CMK (cell line): ENCODE data around the gene ARSI.

Source experiments
- DNase-seq: peaks from one replicate; pipeline ENCODE4 v3.0.0-alpha.2; 2010; ENCODE audit warnings: low read depth

The ARSI gene

DNA sequence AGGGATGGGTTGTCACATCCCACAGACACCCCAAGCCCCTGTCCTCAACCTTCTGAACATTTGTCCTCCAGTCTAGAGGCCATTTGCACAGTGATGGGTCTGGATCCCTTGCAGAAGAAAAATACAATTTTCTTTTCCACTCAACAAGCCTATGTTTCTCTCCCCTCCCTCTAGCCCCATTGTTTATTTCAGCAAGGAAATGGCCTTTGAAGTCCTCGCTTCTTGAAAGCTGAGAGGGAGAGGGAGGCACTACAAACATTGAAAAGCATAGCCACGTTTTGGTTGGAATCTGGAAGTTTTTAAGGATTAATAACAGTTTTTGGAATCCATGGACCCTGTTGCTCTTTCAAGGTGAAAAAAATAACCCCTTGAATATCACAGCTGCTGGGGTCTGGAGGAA, 24.0 kb upstream of the ARSI start:
- no peak for DNase-seq

DNA sequence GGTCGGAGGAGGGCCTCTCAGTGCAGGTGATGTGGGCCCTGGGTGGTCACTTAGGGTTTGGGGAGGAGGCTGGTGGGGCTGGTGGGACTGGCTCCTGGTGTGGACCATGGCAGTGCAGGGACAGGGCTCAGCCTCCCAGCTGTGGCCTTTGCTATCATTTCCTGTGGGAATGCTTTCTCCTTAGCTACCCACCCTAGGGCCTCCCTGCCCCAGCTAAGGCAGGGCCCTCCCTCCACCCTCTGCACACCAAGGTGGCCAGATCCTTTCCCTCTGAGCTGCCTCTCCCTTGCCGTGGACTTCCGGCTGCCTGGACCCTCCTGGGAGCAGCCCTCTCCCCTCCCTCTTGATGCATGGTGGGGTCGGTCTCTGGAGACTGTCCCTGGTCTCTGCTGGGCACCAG, 22.7 kb upstream of the ARSI start:
- no peak for DNase-seq

DNA sequence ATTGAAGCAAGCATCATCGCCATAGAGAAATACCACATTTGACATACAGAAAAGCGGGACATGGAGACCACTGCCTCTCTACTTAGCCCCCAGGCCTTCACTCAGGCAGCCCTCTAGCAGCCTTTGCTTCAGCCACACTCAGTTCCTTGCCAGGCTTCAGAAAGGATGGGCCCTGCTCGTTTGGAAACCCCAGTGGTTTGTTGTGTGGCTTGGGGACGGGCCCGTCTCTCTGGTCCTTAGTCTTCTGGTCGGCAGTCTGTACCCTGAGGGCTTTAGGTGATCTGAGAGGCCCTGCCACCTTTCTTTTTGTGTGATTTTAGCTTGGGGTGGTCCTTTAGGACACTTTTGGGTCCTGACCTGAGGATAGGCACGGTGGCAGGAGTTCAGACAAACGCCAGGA, 21.1 kb upstream of the ARSI start:
- no peak for DNase-seq

DNA sequence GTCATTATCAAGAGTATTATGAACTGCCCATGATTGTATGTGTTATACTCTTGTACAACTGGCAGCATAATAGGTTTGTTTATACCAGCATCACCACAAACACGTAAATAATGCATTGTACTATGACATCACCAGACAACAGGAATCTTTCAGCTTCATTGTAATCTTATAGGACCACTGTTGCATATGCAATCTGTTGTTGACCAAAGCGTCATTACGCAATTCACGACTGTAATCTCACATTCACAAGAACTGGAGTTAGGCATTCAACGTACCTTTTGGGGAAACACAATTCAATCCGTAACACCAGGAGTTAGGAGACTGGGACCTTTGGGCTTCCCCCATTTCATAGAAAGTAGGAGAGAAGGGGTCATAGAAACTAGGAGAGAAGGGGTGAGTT, 20.4 kb upstream of the ARSI start:
- no peak for DNase-seq

DNA sequence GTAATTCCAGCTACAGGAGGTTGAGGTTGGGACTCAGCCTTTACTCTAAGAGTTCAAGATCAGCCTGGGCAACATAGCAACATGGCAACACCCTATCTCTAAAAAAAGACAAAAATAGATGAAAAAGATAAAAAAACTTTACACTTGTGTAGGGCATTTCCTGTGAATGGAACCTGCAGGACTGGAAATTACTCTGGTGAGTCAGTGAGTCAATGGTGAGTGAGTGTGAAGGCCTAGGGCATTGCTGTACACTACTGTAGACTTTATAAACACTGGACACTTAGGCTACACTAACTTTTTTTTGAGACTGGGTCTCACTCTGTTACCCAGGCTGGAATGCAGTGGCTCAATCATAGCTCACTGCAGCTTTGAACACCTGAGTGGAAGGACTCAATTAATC, 19.5 kb upstream of the ARSI start:
- no peak for DNase-seq

DNA sequence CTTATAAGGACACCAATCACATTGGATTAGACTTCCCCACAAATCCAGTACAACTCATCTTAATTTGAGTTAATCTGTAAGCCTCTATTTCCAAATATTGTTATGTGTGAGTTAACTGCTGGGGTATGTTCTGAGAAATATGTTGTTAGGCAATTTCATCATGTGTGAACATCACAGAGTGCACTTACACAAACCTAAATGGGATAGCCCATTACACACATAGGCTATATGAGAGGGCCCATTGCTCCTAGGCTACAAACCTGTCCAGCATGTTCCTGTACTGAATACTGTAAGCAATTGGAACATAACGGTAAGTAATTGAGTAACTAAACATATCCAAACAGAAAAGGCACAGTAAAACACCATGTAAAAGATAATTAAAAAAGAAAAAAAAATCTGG, 19.1 kb upstream of the ARSI start:
- no peak for DNase-seq

DNA sequence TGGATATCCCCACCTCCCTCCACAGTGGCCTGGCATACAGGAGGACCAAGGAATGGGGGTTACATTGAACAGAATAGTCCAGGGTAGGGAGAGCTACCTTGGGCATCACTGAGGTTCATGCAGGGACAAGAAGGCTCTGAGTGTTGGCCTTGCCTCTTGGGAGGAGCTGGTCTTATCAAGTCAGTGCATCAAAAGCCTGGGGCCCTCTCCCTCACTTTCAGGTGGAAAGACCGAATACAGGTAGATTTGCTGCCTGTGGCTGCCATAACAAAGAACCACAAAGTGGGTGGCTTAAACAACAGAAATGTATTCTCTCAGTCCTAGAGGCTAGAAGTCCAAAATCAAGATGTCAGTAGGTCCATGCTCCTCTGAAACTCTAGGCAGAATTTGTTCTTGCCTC, 18.5 kb upstream of the ARSI start:
- no peak for DNase-seq

DNA sequence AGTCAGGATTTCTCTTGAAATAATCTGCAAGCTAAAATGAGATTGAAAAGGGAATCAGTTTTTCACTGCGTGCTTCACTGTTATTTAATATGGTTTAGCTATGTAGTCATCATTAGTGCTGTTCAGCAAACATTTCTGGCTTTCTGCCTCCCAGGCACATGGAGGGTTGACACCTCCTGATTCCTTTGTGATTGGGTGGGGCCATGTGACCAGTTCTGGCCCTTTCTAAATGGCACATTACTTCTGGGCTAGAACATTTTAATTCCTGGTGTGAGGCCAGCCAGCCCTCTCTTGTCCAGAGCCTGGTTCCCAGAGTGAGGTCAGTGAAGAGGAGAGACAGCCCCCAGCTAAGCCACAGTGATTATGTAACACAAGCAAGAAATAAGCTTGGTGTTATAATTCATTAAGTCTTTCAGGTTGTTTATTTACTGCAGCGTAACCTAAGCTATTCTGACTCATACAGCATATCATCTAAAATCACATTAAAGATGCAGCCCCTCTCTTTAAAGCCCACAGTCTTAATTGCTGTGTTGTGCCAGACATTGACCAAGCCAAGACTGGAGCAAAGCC, 17.4 kb upstream of the ARSI start:
- no peak for DNase-seq

DNA sequence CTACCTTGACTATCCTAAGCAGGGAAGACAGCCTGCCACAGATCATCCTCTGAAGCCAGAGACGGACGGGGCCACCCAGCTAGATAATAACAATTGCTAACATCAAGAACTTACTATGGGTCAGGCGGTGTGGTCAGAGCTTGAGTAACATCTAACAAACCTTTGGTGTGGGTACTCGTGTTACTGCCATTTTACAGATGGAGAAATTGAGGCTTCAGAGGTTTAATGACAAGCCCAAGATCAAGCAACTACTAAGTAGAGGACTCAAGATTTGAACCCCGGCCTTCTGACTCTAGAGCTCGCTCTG, 16.7 kb upstream of the ARSI start:
- DNase-seq: no peak

DNA sequence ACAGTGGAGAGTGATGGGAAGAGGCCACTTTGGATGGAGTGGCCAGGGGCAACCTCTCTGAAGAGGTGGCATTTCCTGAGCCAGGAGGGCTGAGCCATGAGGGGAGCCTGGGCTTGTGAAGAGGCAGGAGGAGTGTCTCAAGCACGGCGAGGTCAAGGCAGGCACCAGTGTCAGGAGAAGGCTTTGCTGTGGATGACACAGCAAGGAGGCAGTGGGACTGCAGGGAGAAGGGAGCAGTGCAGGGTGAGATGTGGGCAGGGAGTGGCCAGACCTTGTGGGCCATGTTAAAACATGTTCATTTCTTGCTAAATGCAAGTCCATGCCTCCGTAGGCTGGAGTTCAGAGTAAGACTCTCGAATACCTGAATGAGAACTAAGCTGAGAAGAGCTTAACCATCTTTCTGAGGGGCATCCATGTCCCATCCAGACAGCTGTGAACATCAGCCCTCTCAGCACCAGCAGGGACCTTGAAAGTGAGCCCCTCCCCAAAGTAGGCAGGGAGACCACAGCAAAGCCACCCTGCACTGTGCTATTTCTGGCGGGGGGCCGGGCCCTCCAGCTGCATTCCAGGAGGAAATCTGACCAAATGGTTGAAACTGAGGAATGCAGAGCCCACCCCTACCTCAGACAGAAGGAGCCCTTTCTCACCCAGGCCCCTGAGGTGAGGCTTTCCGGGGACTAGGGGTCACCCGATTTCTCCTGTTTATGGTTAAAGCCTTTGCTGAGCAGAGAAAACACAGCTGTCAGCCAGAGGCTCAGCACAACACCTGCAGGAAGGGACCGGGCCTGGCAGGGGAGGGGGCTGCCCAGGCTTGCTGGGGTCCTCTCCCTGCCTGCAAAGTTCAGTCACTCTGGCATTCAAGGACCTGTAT, 16.1 kb upstream of the ARSI start:
- no peak for DNase-seq

DNA sequence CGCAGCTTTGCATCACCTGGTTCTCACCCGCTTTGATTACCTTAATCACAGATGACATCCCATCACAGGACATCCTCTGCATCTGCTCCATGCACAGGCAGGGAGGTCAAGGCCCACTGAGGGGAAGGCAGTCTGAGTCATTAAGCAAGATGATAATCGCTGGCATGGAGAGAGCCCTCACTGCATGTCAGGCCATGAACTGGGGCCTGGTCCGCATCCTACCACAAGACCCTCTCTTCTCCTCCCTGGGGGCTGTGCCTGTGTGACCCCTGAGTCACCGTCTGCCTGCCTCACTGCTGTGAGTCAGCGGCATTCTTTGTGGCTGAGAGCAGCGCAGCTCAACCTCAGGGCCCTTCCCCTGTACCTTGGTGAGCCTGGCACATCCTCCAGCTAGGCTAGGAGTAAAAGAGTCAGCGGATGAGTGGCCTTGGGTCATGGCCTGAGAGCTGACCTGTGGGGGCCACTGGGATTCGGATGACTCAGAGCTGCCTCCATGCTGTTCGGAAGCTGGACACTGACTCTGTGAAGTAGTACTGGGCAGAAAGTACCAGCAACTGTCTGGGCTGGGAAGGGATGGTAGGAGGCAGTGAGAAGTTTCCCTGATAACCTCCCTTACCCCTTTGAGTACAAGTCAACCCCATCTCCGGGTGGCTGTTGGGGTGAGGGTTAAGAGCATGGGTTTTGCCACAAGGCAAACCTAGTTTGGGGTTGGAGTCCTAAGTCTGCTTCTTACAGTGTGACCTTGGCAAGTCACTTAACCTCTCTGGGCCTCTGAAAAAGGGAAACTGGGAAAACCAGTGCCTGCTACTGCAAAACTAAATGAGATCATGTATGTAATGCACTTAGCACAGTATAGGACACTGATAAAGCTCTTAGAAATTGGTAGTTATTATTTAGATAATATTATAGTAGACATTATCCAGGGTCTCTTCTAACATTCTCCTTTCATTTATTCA, 14.6 kb upstream of the ARSI start:
- DNase-seq: no peak

DNA sequence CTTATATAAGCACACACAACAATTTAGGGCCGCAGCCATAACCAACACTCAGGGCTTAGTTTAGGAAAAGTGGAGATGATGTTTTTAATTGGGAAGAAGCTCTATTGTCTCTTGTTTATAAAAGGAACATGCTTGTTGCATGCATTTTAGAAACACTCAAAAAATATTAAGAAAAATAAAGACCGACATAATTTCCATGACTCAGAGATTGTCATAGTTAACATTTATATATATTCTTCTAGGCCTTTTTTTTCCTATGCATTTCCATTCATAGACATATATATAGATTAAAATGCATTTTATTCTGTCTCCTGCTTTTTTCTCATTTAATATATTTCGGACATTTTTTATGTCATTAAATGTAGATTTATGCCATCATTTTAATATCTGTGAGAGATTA, 13.6 kb upstream of the ARSI start:
- DNase-seq: no peak

DNA sequence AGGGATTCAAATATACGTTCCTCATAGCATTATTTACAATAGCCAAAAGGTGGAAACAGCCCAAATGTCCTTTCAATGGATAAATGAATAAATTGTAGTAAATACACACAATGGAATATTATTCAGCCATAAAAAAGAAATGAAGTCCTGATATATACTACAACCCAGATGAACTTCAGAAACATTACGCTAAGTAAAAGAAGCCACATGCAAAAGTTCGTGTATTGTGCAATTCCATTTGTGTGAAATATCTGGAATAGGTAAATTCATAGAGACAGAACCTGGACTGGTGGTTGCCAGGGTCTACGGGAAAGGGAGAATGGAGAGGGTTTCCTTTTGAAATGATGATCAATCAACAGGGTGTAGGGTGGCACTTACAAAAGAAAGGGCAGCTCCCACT, 12.5 kb upstream of the ARSI start:
- no peak for DNase-seq

DNA sequence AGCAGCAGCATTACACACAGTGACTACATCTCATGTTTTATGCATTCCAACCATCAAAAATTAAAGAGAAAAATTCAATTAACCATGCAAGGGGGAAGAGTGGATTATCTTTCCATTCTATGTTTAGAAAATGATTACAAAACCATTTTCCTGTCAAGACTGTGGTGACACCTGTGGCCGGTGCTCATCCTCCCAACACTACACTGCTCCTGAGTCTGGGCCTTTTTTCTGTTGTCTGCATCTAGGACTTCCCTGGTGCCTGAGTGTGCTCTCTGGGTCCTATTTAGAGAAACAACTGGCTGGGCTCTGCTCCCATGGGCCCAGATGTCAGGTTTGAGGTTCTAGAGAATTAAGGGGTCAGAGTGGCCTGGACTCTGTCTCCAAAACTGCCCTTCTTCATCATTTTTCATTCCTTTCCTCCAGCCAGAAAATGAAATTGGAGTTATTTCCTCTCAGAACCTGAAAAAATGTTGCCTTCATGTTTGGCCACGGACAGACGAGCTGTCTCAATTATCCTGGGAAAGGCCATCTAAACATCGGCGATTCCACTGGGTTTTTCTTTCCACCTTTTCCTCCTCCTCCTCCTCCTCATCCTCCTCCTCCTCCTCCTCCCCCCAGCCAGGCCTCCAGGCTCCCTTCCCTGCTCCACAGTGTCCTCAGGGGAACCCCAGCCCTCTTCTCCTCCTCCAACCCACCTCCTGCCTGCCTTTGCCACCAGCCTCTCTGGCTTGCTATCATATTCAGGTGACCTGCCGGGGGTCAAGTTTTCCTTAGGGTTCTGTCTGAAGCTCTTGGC, 11.4 kb upstream of the ARSI start:
- DNase-seq: no peak

DNA sequence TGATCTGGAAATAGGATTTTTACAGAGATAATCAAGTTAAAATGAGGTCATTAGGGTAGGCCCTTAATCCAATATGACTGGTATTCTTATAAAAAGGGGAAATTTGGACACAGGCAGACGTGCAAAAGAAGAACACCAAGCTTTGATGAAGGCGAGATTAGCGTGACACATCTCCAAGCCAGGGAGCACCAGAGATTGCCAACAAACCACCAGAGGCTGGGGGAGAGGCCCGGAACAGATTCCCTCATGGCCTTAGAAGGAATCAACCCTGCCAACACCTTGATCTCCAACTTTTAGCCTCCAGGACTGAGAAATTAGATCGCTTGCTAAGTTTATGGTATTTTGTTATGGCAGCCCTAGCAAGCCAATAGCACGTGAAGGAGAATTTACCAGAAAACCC, 10.8 kb upstream of the ARSI start:
- DNase-seq: no peak

DNA sequence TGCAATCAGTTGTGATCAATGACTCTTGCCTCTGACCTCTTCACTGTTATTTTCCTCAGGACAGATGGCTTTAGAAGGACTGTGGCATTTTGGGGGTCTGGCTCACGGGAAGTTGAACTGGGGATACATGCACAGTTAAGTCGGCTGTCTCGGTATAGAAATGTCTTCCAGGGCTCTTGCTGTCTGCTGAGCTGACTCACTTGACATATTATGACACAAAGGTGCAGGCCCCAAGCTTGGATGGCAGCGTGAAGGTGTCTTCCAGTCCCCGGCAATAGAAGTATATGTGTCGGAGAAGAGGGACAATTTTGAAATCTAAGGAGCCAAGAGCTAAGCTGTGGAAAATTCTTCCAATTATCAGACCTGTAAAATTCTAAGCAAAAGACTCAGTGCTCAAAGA, 9.8 kb upstream of the ARSI start:
- DNase-seq: no peak

DNA sequence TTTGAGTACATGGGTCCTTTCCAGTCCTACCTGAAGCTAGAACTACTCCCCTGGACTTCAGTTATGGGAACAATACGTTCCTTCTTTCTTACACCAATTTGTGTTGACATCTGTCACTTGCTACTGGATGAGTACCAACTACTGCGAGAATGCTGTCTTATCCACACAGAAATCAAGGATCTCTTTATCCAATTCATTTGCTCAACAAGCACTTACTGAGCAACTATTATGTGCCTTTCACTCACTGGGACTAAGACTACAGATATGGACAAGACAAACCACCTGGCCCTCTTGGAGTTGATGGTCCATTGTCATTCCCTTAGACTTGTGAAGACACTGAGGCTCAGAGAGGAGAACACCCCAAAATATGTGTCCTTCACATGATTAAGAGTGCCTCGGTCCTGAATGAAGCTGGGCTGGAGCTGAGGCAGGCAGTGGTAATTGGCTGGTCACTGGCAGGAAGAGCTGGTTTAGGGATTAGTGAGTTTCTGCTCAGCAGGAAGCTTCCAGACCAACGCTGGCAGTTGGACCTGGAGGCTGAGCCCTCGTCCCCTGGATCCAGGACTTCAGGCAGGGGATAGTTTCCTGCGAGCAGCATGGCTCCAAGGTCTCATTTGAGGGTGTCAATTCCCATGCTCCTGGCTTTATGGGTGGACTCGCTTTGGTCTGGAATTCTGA, 8.4 kb upstream of the ARSI start:
- no peak for DNase-seq

DNA sequence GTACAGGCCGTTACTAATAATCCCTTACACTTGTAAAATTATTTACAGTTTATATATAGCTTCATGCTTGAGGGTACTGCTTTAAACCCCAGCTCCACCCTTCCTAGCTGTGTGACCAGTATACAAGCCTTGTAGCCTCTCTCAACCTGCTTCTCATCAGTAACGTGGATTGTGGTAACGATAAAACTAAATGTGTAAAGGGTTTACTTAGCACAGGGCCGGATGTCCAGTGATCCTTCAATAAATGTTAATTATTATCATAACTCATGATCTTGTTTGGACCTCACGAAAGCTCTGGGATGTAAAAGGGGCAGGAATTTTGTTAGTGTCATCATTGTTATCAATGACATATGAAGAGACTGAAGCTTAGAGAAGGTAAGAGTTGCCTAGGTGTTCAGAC, 7.5 kb upstream of the ARSI start:
- no peak for DNase-seq

DNA sequence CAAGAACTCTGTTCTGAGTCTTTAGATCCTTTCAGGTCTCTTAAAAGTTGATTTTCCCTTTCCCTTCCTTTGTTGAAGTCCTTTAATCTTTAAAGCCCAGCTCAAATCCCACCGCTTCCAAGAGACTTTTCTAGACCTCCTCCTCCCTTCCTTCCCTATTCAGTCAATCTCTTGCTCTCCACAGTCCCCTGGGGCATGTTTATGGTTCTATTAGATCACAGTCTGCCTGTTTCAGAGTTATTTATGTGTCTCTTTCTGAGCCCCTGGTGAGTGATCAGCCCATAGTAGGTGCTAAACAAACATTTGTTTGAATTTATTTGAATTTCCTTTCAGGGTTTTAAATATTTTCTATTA, 7.2 kb upstream of the ARSI start:
- DNase-seq: no peak

DNA sequence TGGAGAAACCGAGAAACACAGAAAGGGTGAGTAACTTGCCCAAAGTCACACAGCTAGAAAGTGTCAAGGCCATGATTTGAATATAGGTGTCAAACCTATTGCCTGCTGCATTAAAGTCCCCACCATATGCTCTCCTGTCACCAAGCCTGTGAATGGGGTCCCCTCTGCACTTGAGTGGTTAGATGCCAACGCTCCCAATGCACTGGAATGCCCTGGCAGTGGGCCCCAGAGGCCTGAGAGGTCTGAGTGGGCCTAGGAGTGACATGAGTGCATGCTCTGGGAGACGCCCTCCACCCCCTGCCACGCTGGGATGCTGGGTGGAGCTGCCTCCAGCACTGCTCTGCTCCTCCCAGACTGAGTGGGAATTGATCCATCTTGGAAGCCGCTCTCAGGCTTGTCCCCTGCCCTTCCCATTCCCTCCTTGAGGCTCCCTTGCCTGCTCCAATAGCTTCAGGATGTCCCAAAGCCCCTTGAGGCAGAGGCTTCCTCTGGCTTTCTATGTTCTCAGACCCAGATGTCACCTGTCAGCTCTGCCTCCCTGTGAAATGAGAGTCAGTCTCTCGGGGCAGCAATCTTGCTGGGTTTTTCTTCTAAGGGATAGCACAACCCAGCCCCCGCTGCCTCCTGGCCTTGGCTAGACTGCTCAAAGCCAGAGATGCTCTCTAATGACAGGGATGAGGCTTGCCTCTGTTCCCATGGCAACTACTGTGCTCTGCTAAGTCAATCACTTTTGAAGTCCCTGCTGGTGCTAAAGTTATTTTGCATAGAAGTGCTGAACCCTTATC, 6.6 kb upstream of the ARSI start:
- DNase-seq: no peak
